DMS 273 (cell line): ENCODE measurements around the gene KIAA0040.

Experiments
- DNase-seq: peaks from one replicate; lab custom pipeline; 2025; ENCODE audit not compliant: unreplicated experiment; lab: John Stamatoyannopoulos, UW

The KIAA0040 gene

DNA sequence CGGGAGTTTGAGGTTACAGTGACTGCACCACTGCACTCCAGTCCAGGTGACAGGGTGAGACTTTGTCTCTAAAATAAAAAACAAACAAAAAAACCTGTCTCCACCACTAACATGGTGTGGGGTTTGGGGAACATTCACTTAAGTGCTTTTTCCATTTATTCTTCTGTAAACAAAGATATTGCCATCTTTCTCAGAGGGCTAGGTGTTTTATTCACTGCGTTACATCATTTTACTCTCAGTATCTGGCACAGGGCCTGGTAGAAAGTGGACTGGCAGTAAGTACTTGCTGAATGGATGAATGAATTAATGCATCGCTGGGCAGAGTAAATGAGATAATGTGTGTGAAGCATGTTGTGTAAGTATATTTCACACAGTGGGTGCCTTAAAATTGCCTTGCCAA is 20.1 kb downstream of the KIAA0040 start:
- DNase-seq: no peak

DNA sequence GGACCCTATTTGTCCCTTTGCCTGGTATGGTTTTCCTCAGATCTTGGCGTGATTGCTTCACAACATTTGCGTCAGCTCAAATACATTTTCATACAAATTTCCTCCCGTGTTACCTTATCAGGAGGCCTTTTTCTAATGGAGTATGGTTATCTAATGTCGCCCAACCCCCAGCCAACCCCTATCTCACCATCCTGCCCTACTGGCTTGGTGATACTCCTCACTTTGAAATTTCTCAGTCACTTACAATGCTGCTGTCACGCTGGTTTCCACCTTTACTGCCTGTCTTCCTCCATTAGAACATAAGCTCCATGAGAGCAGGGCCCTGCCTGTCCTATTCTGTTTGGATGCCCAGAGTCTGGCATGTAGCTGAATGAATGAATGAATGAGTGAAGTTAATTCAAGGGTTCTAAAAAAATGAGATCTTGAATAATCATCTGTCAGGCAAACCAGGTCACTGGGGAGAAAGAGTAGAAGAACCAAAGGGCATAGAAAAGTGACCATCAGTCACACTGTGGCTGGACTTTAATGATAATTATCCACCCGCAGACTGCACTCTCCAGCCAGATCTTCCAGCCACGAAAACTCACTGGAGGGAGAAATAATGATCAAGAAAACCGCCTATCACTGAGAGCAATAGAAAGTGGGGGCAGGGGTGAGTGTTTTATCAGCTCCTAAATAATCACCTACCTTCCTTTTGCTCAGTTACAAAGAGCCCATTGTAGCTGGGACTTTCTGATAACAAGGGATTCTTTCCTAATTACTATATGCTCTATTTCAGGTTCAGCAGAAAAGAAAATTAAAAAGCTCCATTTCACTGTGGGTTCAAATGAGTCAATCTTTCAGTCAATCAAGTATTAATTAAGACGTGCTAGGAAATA is 21.3 kb downstream of the KIAA0040 start:
- DNase-seq: no peak

DNA sequence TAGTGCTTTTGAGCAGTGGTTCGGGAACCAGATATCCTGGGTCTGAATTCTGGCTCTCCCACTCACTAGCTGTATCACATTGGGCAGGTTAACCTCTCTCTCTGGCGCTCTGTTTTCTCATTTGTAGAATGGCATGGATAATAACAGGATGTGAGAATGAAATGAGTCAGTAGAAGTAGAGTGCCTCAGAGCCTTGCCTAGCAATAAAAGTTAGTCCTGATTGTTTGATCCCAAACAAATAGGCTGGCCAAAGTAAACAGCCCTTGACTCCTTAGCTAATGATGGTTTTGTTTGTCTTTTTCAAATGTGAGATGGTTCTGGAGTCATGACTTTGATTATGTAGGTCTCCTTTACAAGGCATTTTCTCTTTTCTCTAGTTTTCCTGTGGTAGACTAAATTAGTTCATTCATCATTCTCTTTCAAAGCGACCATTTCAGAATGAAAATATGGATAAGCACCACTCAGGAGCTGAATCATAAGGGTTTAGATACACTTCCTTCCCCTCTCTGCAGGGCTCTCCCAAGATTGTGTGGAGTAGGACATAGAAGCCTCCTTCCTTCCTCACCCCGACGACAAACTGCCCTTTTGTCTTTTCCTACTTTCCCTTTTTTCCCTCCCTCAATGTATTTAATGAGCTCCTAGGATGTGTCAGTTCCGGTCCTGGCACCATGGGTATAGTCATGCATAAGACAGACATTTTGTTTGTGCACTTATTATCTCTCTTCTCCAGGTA is 23.1 kb downstream of the KIAA0040 start:
- DNase-seq: no peak

GRCh38 chr1:175168782-175169181 is 23.8 kb downstream of the KIAA0040 start:
- DNase-seq: no peak

DNA sequence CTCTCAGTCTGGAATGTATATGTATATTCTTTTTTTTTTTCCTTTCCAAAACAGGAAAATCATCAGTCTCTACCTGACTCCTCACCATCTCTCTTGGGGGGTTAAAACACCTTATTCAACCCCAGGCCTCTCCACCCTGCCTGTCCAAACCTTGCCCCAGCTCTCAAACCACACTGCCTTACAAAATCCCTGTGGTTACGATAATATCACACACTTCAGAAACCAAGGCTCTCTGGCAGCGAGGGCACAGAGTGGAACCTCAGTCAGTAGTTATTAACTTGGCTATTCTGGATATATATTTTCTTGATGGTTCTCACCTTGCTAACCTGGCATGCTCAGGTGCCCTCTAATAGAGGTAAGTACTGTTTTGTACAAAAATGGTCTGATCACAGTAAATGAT is 24.7 kb downstream of the KIAA0040 start:
- no peak for DNase-seq

DNA sequence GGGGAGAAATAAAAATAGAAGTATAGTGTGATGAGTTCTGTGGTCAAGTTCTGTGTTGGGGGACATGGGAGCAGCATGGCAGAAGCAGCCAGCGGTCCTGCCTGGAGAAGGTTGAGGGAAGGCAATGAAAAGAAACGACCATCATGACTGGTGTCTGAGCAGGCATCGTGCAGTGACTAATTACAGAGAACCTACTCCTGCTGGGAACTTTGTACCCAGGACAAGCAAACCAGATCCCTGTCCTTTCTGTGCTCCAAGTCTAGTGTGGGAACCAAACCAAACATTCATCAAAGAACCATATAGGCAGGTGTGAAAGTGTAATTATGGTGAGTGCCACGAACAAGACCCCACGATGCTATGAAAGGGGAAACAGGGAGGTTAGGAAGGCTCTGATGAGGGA is 25.8 kb downstream of the KIAA0040 start:
- DNase-seq: no peak

GRCh38 chr1:175164751-175165150 is 27.8 kb downstream of the KIAA0040 start:
- no peak for DNase-seq

GRCh38 chr1:175163702-175164101 is 28.9 kb downstream of the KIAA0040 start:
- DNase-seq: peak; percentile 19

- peak; percentile 20 for DNase-seq
Measured at GRCh38 chr1:175162955-175163354, 29.6 kb downstream of the KIAA0040 start.

- DNase-seq: peak; percentile 14
Measured at GRCh38 chr1:175158170-175158591, 34.4 kb downstream of the KIAA0040 start.

- DNase-seq: no peak
Measured at GRCh38 chr1:175157200-175157599, 35.4 kb downstream of the KIAA0040 start.

DNA sequence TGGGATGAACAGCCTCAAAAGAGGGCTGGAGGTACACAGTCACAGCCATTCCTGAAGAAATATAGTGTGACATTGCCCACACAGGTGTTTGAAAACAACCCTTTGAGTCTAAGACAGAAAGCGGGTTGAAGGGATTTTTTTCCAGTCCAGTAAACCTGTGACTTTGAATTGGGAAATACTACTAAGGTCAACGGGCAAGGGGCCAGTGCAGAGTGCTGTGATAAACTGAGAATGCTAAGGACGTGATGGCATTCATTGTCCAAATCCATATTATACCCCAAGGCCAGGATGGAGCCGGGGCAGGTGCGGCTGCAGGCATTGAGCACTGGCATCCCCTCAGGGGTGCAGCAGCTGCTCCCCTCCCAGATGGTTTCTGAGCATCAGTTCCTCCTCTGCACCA is 36.6 kb downstream of the KIAA0040 start:
- no peak for DNase-seq

GRCh38 chr1:175155473-175155856 is 37.1 kb downstream of the KIAA0040 start:
- no peak for DNase-seq

- DNase-seq: peak; percentile 83
Measured at GRCh38 chr1:175154629-175155472, 37.7 kb downstream of the KIAA0040 start.

DNA sequence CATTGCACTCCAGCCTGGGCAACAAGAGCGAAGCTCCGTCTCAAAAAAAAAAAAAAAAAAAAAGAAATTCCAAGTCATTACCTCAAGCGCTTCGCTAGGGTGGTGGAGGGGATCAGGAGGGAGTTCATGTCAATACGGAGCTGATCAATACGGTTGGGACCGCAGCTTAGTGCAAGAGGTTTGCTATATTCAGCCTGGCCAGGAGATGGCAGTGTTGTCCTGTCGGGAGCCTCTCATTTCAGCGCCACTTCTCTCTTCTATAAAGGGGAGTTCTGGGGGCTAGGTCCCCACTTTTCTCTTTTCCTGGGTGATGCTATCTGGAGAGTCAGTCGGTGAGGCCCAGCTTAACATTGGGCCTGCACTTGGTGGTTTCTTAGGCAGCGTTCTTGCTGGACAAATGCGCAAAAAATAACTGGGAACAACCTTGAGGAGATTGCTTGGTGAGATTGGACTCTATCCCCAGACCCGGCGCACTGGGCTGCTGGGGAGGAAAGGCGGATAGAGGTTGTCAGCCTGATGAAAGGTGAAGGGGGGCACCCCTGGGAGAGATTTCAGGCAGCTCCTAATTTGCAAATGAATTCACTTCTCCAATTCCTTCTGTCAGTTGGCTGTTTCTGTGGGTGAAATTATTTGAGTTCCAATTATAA is 40.4 kb downstream of the KIAA0040 start:
- DNase-seq: peak; percentile 69

DNA sequence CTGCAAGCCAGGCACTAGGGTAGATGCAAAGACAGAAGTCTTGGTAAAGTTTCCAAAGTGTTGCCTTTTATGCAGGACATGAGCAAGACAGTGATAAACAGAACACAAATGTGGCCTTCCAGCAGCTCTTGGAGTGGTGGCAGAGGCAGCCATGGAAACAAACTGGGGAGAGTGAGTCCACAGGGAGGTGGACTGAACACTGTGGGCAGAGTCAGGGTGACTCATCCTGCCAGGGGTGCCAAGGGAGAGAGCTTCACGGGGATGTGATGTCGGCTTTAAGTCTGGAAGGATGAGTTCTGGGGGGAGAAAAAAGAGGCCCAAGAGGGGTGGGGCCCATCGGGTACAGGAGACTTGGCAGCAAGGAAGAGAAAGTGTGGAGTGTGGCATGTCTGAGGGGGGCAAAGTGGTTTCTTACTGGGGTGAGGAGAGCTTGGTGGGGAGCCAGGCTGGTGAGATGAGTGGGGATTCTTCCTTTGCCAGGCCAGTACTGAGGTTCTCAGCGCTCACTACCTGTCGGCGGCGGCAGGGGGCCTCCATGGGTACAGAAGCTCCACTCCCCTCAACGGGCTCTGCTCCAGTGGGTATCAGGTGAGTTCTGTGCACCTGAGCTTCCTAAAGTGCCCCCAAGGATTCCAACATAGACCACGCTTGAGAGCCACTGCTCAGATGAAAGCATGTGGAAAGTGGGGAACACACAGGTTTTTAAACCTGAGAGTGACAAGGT is 41.8 kb downstream of the KIAA0040 start:
- DNase-seq: no peak

DNA sequence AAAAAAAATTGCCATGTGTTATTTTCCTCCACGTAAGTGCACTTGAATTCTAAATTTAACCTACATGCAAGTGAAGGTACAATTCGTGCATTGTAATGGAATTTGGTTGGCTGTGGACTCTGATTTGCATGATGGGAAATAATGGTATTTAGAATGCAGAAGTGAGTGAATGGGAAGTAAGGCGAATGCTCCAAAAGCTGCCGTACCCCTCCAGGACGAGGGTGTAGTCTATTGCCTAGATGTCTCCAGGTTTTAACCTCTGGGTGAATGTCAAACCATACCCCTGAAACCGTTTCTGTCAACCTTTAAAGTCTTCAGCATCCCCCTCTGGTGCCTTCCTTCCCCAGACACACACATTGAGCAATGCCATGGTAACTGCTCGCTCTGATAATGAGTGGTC is 44.5 kb downstream of the KIAA0040 start:
- no peak for DNase-seq

DNA sequence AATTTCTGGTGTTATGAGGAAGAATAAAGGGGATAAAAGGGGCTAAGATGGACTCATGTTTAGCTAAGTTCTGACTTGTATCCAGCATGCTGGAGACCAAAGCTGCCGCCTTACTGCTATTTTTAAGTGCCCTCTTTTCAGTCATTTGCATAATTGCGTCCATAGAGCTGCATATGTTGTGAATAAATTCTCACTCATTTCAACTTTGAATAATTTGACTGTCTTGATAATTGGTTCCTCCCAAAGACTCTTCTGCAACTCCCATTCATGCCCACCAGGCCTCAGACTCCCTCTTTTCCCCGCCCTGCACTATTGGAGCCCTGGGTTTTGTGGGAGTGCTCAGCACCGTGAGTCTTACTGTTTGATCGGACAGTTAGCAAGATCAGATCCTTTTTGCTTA is 45.0 kb downstream of the KIAA0040 start:
- no peak for DNase-seq

- DNase-seq: peak; percentile 88
Measured at GRCh38 chr1:175146529-175147213, 45.9 kb downstream of the KIAA0040 start.
